HepG2 (cell line): ENCODE data around the gene PALM3. TPM values are rescaled to one million over a fixed set of nuclear protein-coding genes. Genes with fewer than 3 reads are reported as not detected.

ENCODE experiments used
- AFF4 ChIP-seq: sonication (generic); formaldehyde crosslinking; IDR thresholded peaks from 2 replicates; pipeline ENCODE4 v1.4.0; 2020; ENCODE audit warnings: missing genetic modification reagents
- AGO2 ChIP-seq: fragments of 200-400 bp; formaldehyde crosslinking; optimal IDR thresholded peaks from 2 replicates; pipeline ENCODE3; 2017; ENCODE audit warnings: mild to moderate bottlenecking, low read depth, low read length, moderate library complexity
- DPF2 ChIP-seq: sonication (generic); formaldehyde crosslinking; IDR thresholded peaks from 2 replicates; pipeline ENCODE4 v1.4.0; 2020; ENCODE audit warnings: mild to moderate bottlenecking, low read depth, missing genetic modification reagents, borderline replicate concordance
- HDAC1 ChIP-seq: sonication (generic); formaldehyde crosslinking; IDR thresholded peaks from 2 replicates; pipeline ENCODE4 v1.5.1; 2020; ENCODE audit warnings: mild to moderate bottlenecking, missing genetic modification reagents
- IKZF5 ChIP-seq: IDR thresholded peaks from 2 replicates; pipeline ENCODE4 v1.6.1; 2018; ENCODE audit warnings: missing genetic modification reagents, mild to moderate bottlenecking, missing compliant biosample characterization
- KMT2A ChIP-seq: sonication (generic); formaldehyde crosslinking; IDR thresholded peaks from 2 replicates; pipeline ENCODE4 v1.4.0; 2020; ENCODE audit warnings: missing genetic modification reagents
- MAFK ChIP-seq, 2 experiments: IDR thresholded peaks in 1 of 2; conservative IDR thresholded peaks in 1 of 2; 2 replicates each; pipeline ENCODE4 v1.6.1; 2011; ENCODE audit warnings: improper control_type of control experiment in 2 of 2, low read length in 2 of 2
- MZF1 ChIP-seq: sonication (generic); formaldehyde crosslinking; IDR thresholded peaks from 2 replicates; pipeline ENCODE4 v1.8.1; 2023; ENCODE audit warnings: mild to moderate bottlenecking, missing genetic modification reagents, borderline replicate concordance
- PAWR ChIP-seq: sonication (generic); formaldehyde crosslinking; IDR thresholded peaks from 2 replicates; pipeline ENCODE4 v1.4.0; 2020; ENCODE audit warnings: missing genetic modification reagents, mild to moderate bottlenecking, borderline replicate concordance
- SALL1 ChIP-seq: sonication (generic); formaldehyde crosslinking; IDR thresholded peaks from 2 replicates; pipeline ENCODE4 v1.8.0; 2022; ENCODE audit warnings: mild to moderate bottlenecking, missing genetic modification reagents
- SETDB1 ChIP-seq: sonication (generic); formaldehyde crosslinking; IDR thresholded peaks from 2 replicates; pipeline ENCODE4 v1.5.1; 2020; ENCODE audit warnings: missing genetic modification reagents, mild to moderate bottlenecking, borderline replicate concordance
- TRIM22 ChIP-seq: fragments of 450-650 bp; IDR thresholded peaks from 2 replicates; pipeline ENCODE4 v1.6.1; 2017
- ZBTB21 ChIP-seq: sonication (generic); formaldehyde crosslinking; IDR thresholded peaks from 2 replicates; pipeline ENCODE4 v1.4.0; 2020; ENCODE audit warnings: missing genetic modification reagents
- ZNF143 ChIP-seq: sonication (generic); formaldehyde crosslinking; IDR thresholded peaks from 2 replicates; pipeline ENCODE4 v1.4.0; 2020; ENCODE audit warnings: missing genetic modification reagents
- ZNF235 ChIP-seq: sonication (generic); formaldehyde crosslinking; IDR thresholded peaks from 2 replicates; pipeline ENCODE4 v1.8.1; 2023; ENCODE audit warnings: mild to moderate bottlenecking, missing genetic modification reagents, borderline replicate concordance
- ZNF264 ChIP-seq: sonication (generic); formaldehyde crosslinking; IDR thresholded peaks from 2 replicates; pipeline ENCODE4 v1.4.0; 2020; ENCODE audit warnings: missing genetic modification reagents
- ZNF337 ChIP-seq: sonication (generic); formaldehyde crosslinking; IDR thresholded peaks from 2 replicates; pipeline ENCODE4 v1.5.1; 2020; ENCODE audit warnings: missing genetic modification reagents, low read depth, mild to moderate bottlenecking, borderline replicate concordance
- ZNF362 ChIP-seq: sonication (generic); formaldehyde crosslinking; IDR thresholded peaks from 2 replicates; pipeline ENCODE4 v1.4.0; 2020; ENCODE audit warnings: missing genetic modification reagents, mild to moderate bottlenecking, borderline replicate concordance
- ZNF430 ChIP-seq: sonication (generic); formaldehyde crosslinking; IDR thresholded peaks from 2 replicates; pipeline ENCODE4 v1.9.0; 2021; ENCODE audit warnings: mild to moderate bottlenecking, missing genetic modification reagents
- ZNF704 ChIP-seq: sonication (generic); formaldehyde crosslinking; IDR thresholded peaks from 2 replicates; pipeline ENCODE4 v1.8.1; 2023; ENCODE audit warnings: mild to moderate bottlenecking, inconsistent platforms, moderate library complexity, missing genetic modification reagents, borderline replicate concordance
- polyA plus RNA-seq, 8 experiments: library from polyadenylated mRNA; depleted of rRNA in 3 of 8; stranded (reverse) in 7 of 8; unstranded in 1 of 8; fragments of >200 nt; fragmentation: Illumina TruSeq in 4 of 8; extraction: Trizol in 4 of 8; gene quantifications; 2 replicates each; pipeline versions ENCODE4 v1.2.1 to v1.2.3, GENCODE V29; 2011 to 2016; ENCODE audit warnings: low read depth in 4 of 8, missing spikeins in 1 of 8, mixed read lengths in 1 of 8; ENCODE audit not compliant: insufficient read depth in 1 of 8
- total RNA-seq, 5 experiments: library from RNA; depleted of rRNA; stranded (reverse); fragments of >200 nt; fragmentation: Illumina TruSeq; extraction: Trizol; gene quantifications; 2 replicates each; pipeline ENCODE4 v1.2.3, GENCODE V29; 2016; ENCODE audit warnings: low read depth in 1 of 5

Gene PALM3
- total and polyA plus RNA-seq, 2 of the 13 experiments (the other 11 are each of a cell fraction or from before 2014, with no cell fraction given), result 0.79 to 2.4 TPM

- TF ChIP-seq IKZF5 (no peak), ZNF362 (CRISPR knock-in tag) (no peak), ZNF430 (CRISPR knock-in tag) (0 out of 2 replicates have a peak, but pooled peaks have one; percentile 29), ZNF337 (CRISPR knock-in tag) (no peak), ZBTB21 (CRISPR knock-in tag) (no peak), MAFK (conservative IDR thresholded peaks at IDR 0.05 in 1 of 2, IDR thresholded peaks at IDR 0.05 in 1 of 2; ENCODE audit: low read length in 2 of 2) (no peak), TRIM22 (no peak), HDAC1 (CRISPR knock-in tag) (peak; percentile 46; the same call in 1 of the 2 replicates), ZNF235 (CRISPR knock-in tag) (peak; percentile 53; the same call in 1 of the 2 replicates), DPF2 (CRISPR knock-in tag) (no peak), AFF4 (CRISPR knock-in tag) (no peak), PAWR (CRISPR knock-in tag) (no peak), SALL1 (CRISPR knock-in tag) (no peak), SETDB1 (CRISPR knock-in tag) (no peak), AGO2 (peak; percentile 91), ZNF143 (CRISPR knock-in tag) (no peak), MZF1 (CRISPR knock-in tag) (no peak), KMT2A (CRISPR knock-in tag) (no peak), ZNF704 (CRISPR knock-in tag) (no peak), ZNF264 (CRISPR knock-in tag) (no peak)
Observed at GRCh38 chr19:14081797-14082674, 20.2 kb upstream of the PALM3 start (continued).
